GM23248 (cell line): ENCODE measurements around the gene SNAPC1.
"Not testable (repeated sequence)": the region's sequence is repeated elsewhere in the genome, so short reads cannot be mapped to it uniquely, and the experiment has no call there.

Source experiments
- EZH2 ChIP-seq: fragments of 200-600 bp; sonication (generic); IDR thresholded peaks from 2 replicates; pipeline ENCODE4 v1.6.1; 2018; ENCODE audit warnings: antibody characterized with exemption, mild to moderate bottlenecking; ENCODE audit not compliant: insufficient read depth, poor library complexity, severe bottlenecking
- EZH2phosphoT487 ChIP-seq: fragments of 200-600 bp; sonication (generic); IDR thresholded peaks from 2 replicates; pipeline ENCODE4 v1.6.1; 2018; ENCODE audit warnings: antibody characterized with exemption, moderate library complexity, mild to moderate bottlenecking, low read depth; ENCODE audit not compliant: insufficient read depth

DNA sequence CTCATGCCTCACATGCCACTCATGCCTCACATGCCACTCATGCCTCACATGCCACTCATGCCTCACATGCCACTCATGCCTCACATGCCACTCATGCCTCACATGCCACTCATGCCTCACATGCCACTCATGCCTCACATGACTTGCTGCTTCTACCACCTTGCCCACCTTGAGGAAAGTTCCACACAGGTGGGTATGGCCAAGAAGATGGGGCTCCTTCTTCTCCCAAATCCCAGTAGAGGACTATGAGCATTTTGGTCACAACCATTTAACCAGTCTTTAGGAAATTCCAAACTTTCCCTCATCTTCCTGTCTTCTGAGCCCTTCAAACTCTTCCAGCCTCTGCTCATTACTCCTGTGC, 6.9 kb upstream of the SNAPC1 start:
- TF ChIP-seq EZH2, EZH2phosphoT487: not testable (repeated sequence)
